Natural killer cell treated with Interleukin-12 subunit alpha and Interleukin-12 subunit beta and Interleukin-15 and Interleukin-18, amount 100 ng/mL, for 72 hours (primary cell): Measurements from ENCODE around the gene TMEM14A. TPM values are rescaled to one million over a fixed set of nuclear protein-coding genes. Genes with fewer than 3 reads are reported as not detected.

Experiments
- total RNA-seq, 2 donors: library from RNA; stranded (reverse); gene quantifications; one replicate each; pipeline ENCODE4 v1.2.3, GENCODE V29; 2022

Gene TMEM14A
- total RNA-seq, 2 donors from 2014 or later = 9.4 to 12.0 TPM

Other genes starting within 250 kb of the TMEM14A start
- 1 to 10 TPM; 2.5 to 9.0 TPM for gene TRAM2, start 94.1 kb upstream of the TMEM14A start, total RNA-seq
- not detected for gene GSTA2, start 92.4 kb downstream of the TMEM14A start, total RNA-seq
- gene GSTA1, start 132.7 kb downstream of the TMEM14A start, total RNA-seq = not detected
- gene GSTA5, start 169.7 kb downstream of the TMEM14A start, total RNA-seq = not detected
- gene GSTA3, start 238.6 kb downstream of the TMEM14A start, total RNA-seq = not detected